ENCODE measurements around the gene PRLR.

DNA sequence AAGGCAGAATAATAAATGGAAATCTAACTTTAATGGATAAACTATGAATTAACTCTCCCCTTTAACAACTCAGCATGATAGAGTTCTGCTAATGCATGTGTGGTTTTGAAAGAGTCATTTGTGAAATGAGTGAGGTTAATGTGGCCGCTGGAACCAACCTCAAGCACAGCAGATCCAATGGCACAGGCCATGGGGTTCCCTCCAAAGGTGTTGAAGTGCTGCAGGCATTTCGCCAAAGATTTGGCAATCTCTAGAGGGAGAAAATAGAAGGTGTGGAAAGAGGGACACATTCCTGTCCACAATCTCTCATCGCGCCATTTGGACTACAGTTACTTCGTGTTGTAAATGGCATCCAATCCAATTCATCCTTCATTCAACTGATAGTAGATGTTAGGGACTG, 217.5 kb downstream of the PRLR start:
- TF ChIP-seq POLR2AphosphoS5 (IDR thresholded peaks at IDR 0.05; ENCODE audit: borderline replicate concordance, low read depth, low read length): no peak
- no peak for TF ChIP-seq EZH2 (IDR thresholded peaks at IDR 0.05)

All from SK-N-MC (cell line).